HS-27A (cell line): ENCODE measurements around the gene NLRP13.

Experiments
- DNase-seq: peaks from one replicate; pipeline ENCODE4 v3.0.0-alpha.2; 2012; ENCODE audit warnings: low read depth, missing footprints

NLRP13 gene

DNA sequence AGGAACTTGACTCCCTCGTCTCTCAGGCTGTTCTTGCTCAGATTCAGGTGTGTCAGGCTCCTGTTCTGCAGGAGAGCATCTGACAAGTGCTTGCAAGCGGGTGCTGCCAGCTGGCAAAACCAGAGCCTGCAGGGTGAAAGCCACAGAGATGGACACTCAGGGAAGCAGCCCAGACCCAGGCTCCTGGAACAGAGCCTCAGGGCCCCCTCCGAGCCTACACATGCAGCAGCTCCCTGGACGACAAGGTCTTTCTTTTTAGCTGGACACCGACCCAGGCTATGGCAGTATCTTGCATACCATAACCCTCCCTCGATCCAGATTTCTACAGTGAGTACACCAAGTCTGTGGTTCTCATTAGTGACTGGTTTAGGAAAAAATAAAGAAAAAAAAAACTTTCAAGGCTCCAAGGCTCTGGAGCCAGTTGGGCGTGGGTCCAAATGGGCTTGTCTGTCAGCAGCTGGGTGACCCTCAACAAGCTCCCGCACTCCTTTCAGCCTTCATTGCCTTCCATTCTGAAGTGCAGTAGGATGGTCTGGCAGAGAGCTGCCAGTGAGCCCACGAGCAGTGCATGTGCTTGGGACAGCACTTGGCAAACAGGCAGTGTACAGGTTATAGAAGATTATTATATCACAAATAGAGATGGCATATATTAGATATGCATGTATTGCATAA, 29.9 kb downstream of the NLRP13 start:
- no peak for DNase-seq

DNA sequence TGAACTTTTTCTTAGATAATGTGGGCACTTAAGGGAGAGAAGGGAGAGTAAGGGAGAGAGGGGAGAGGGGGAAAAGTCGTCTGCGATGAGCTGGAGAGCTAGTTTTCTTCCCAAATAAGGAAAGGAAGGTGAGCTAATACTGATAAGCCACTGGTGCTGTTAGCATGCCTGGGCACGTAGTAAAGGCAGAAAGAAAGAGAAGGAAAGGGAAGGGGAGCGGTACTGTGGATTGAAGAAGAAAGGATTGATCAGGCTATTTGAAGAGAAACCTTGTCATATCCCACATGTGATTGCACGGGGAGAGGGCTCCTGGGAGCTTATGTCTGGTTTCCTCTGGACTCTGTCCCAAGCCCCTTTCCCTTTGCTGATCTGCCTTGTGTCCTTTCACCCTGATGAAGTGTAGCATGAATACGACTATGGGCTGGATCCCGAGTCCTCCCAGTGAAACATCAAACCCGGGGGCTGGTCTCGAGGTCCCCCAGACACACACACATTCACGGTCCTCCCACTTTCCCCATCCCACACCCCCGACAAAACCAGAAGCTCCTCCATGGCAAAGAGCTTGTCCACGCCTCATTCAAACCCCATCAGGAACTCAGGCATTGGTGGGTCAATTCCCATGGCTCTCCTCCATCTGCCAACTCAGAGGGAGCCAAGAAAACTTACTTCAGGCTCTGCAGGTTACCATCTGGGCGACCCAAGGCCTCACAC, 30.6 kb downstream of the NLRP13 start:
- no peak for DNase-seq

DNA sequence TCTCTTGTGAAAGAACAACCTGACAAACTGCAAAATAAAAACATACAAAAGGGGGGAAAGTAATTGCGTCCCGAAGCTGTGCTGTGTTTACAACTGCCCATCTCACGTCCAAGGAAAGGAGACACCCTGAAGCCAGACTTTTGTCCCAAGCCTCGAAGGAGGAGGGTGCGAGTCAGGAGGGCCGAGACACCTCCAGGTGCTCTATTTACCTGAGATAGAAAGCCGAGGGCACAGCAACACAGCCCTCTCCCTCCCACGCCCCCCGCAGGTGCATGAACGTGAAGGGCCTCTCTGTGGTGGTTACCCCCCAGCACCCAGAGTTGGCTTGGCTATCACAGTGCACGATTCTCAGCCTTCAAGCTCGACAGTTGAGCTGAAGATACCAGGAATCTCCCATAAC, 33.2 kb downstream of the NLRP13 start:
- DNase-seq, result no peak

DNA sequence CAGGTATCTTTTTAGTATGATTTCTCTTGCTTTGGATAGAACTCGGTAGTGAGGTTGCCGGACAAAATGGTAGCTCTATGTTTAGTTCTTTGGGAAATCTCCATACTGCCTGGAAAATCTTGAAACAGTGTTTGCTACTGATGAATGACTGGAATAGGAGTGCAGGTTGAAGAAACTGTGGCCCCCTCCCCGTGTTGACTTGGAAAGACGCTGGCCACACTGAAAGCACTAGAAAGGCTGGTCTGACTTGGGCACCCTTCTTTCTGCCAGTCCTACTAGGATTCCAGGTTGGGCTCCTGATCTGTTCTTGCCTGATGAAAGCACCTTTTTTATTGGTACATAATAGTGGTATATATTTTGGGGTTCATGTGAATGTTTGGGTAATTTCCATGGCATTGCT, 49.5 kb downstream of the NLRP13 start:
- no peak for DNase-seq

DNA sequence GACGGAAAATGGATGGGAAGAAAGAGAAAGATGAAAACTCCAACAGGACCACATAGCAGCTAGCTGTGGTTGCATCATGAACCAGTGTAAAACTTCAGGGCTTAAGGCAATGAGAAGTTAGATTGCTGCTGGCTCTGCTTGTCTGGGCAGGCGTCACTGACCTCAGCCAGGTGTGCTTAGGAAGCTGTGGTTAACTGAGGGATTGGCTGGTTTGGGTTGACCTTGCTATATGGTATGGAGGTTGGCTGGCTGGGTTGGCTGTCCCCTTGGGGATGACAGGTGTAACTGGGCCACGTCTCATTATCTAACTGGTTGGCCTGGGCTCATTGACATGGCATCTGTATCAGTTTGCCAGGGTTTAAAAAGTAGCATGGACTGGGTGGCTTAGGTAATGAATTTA, 54.9 kb downstream of the NLRP13 start:
- no peak for DNase-seq

DNA sequence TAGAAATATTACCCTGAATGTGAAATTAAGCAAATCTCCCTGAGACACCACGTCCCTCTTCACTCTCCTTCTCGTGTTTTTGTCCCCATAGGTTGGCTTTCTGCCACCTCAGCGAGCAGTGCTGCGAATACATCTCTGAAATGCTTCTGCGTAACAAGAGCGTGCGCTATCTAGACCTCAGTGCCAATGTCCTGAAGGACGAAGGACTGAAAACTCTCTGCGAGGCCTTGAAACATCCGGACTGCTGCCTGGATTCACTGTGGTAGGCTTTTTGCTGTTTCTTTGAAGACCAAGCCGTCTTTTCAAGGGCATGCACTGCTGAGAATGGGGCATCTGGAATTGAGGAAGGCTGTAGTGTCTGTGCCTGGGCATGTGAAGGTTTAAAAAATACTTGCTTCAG, 61.4 kb downstream of the NLRP13 start:
- no peak for DNase-seq

DNA sequence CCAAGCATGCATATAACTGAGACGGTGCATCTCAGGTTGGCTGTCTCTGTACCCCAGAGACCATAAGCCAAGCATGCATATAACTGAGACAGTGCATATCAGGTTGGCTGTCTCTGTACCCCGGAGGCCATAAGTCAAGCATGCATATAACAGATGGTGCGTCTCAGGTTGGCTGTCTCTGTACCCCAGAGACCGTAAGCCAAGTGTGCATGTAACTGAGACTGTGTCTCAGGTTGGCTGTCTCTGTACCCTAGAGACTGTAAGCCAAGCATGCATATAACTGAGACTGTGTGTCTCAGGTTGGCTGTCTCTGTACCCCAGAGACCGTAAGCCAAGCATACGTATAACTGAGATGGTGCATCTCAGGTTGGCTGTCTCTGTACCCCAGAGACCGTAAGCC, 65.0 kb downstream of the NLRP13 start:
- DNase-seq, result no peak

DNA sequence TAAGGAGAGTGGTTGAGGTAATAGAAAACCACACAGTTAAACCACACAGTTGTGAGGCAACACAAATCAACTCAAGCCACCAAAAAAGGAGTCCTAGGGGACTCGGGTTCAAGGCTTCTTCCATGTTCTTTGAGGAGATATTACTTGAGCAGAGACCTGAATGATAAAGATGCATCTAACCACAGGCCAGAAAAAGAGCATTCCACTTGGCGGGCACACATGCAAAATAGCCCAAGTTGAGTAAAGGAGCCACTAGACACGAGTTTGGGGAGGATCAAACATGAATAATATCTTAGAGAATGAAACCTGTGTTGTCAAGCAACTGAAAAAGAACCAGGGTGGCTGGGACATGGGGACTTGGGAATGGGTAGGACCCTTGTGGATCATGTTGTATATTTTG, 65.6 kb downstream of the NLRP13 start:
- DNase-seq, result no peak

DNA sequence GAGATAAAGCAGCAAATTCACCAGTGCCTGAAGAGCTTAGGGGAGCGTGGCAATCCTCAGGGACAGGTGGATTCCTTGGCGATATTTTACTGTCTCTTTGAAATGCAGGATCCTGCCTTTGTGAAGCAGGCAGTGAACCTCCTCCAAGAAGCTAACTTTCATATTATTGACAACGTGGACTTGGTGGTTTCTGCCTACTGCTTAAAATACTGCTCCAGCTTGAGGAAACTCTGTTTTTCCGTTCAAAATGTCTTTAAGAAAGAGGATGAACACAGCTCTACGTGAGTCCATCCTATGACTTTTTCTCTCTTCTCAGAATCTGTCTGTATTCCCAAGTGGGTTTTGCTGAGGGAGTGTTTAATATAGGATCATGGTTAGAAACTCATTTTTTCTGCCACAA, 73.2 kb downstream of the NLRP13 start:
- DNase-seq, result no peak

DNA sequence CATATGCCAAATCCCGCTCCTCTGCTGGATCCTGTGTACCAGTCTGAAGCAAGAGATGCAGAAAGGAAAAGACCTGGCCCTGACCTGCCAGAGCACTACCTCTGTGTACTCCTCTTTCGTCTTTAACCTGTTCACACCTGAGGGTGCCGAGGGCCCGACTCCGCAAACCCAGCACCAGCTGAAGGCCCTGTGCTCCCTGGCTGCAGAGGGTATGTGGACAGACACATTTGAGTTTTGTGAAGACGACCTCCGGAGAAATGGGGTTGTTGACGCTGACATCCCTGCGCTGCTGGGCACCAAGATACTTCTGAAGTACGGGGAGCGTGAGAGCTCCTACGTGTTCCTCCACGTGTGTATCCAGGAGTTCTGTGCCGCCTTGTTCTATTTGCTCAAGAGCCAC, 73.7 kb downstream of the NLRP13 start:
- no peak for DNase-seq

DNA sequence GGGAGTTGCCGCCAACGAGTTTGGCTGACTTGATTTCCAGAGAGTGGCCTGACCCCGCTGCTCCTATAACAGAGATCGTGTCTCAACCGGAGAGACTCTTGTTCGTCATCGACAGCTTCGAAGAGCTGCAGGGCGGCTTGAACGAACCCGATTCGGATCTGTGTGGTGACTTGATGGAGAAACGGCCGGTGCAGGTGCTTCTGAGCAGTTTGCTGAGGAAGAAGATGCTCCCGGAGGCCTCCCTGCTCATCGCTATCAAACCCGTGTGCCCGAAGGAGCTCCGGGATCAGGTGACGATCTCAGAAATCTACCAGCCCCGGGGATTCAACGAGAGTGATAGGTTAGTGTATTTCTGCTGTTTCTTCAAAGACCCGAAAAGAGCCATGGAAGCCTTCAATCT, 74.2 kb downstream of the NLRP13 start:
- DNase-seq, result no peak

DNA sequence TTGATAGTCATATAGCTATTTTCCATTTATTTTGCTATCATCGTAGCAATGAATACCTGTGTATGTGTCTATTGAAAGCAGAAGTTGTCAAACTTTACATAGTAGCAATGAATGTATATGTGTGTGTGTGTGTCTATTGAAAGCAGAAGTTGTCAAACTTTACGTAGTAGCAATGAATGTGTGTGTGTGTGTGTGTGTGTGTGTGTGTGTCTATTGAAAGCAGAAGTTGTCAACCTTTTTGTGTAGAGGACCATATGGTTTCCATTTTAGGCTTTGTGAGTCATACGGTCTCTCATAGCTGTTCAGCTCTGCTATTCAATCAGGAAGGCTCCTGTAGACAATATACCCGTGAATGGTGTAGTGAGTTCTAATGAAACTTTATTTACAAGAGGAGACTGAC, 75.0 kb downstream of the NLRP13 start:
- DNase-seq, result no peak

DNA sequence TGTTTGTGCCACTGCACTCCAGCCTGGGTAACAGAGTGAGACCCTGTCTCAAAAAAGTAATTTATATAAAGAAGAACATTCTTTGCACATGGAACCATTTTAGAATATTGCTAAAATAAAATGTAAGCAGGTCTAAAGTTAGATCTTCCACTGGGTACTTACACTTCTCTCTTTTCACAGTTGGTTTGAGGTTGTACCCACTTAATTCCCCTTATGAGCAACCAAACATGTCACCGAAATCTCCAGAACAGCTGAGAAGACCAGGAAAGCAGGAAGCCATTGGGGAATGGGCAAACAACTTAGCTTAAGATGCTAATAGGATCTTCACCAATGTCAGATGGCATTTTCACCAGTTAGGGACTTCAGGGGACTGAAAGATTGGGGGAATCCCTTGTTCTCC, 77.0 kb downstream of the NLRP13 start:
- no peak for DNase-seq
